Fibroblast of skin of left biceps (primary cell): ENCODE data around the gene LAMA3.
A peak's percentile ranks its signal among the peaks of the same experiment; 100 is the strongest.
"Not testable (repeated sequence)": the region's sequence is repeated elsewhere in the genome, so short reads cannot be mapped to it uniquely, and the experiment has no call there.

ENCODE experiments used
- DNase-seq, 2 experiments: peaks; one replicate each; pipeline ENCODE4 v3.0.0-alpha.2; 2013; ENCODE audit warnings: low read depth in 2 of 2

Gene LAMA3

GRCh38 chr18:23704806-23705205 lies 15.6 kb downstream of the LAMA3 start:
- DNase-seq = no peak

DNA sequence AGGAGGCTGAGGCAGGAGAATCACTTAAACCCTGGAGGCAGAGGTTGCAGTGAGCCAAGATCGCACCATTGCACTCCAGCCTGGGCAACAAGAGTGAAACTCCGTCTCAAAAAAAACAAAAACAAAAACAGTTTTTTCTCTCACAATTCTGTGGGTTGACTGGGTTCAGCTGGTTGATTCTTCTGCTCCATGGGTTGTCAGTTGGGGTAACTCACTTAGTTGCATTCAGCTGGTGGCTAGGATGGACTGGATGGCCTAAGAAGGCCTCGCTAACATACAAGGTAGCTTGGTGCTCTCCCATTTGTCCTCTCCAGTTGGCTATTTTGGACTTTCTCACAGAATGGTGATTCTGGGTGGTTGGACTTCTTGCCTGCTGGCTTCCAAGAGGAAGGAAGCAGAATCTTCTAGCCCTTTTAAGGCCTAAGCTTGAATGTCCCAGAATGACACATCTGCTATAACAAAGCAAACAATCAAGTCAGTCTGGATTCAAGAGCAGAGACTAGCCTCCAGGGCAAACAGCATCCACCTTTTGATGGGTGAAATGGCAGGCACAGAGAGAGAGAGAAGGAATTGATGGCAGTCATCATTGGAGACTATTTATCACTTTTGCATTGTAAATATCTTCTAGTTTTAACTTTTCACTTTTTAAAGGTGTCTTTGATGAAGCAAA lies 17.9 kb downstream of the LAMA3 start:
- DNase-seq = no peak

DNA sequence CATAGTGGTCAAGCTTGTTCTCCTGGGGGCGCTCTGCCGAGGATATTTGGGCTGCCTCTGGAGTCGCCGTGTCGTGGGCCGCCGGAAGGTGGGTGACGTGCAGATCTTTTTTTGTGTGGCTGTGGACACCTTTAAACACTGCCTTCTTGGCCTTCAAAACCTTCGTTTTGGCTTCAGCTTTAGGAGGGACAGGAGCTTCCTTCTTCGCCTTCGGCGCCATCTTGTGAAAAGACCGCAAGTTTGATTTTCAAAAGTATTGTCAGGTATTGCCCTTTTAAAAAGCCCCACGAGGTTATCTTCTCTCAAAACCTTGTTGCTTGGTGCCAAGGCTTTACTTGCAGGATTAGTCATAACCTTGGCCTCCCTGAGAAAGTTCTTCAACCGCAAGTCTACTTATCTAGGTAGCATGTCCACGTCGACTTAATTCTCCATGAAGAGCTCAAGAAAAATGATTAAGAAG lies 20.8 kb downstream of the LAMA3 start:
- DNase-seq = no peak

- no peak for DNase-seq
Observed at GRCh38 chr18:23710946-23711345, 21.7 kb downstream of the LAMA3 start.

DNA sequence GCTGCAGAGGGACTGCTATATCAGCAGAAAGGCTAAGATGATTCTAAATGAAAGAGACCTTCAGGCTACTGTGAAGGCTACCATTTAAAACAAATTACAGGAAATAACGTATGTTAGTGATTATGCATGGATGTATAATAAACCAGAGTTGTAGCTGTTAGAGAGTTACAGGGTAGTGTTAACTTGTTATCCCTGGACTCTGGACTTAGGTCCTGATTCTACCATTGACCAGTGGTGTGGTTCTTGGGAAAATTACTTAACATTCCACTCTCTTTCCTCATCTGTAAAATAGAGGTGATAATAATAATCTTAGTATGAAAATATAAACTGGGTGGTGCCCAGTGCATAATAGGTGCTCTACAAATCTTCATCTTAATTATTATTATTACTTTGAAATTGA lies 22.2 kb downstream of the LAMA3 start:
- no peak for DNase-seq

GRCh38 chr18:23712445-23712844 lies 23.2 kb downstream of the LAMA3 start:
- no peak for DNase-seq

- DNase-seq = no peak
Observed at GRCh38 chr18:23714576-23714975, 25.3 kb downstream of the LAMA3 start.

- not testable (repeated sequence) for DNase-seq
Observed at GRCh38 chr18:23716079-23716478, 26.8 kb downstream of the LAMA3 start.

- DNase-seq = no peak
Observed at GRCh38 chr18:23716516-23716915, 27.3 kb downstream of the LAMA3 start.

DNA sequence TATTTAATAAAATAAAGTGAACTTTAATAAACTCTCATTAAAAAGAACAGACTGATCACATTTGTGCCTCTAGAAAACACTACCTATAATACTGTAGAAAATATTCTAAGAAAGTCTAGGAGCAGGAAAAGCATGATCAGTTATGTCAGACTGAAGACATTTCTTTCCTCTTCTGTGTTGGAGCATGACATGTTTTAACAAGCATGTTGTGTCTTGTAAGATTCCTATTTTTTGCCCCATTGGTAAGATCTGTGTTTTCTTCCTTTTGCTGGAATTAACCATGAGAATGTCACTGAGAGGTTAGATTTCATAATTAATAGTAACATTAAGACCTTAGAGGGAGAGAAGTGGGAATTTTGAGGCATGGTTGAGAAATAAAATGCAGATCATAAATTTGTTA lies 27.7 kb downstream of the LAMA3 start:
- DNase-seq = no peak

- DNase-seq = no peak
Observed at GRCh38 chr18:23718243-23718720, 29.0 kb downstream of the LAMA3 start.

GRCh38 chr18:23718731-23719130 lies 29.5 kb downstream of the LAMA3 start:
- no peak for DNase-seq

DNA sequence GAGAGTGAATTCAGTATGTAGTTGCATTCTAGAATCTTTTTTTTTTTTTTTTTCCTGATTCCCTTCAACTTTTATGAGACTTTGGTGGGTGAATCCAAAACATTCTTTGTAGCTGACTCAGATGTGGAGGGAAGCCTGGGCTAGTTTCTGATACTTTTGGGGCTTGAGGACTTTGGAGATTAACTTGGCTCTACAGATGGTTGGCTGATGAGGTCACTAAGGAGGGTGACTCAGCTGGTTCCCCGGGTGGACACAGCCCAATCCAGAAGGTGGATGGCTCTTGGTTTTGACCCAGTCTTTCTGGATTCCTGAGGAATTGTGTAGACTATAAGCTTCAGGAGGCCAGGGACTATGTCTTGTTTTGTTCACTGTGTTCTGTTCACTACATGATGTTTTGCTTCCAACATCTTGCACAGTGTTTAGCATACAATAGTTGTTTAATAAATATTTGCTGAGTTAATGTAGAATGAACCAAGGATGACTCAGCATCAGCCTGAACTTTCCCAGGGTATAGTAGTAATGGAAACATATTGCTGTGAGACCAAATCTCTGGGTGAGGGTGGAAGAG lies 30.5 kb downstream of the LAMA3 start:
- DNase-seq = peak; percentile 95 to 96

DNA sequence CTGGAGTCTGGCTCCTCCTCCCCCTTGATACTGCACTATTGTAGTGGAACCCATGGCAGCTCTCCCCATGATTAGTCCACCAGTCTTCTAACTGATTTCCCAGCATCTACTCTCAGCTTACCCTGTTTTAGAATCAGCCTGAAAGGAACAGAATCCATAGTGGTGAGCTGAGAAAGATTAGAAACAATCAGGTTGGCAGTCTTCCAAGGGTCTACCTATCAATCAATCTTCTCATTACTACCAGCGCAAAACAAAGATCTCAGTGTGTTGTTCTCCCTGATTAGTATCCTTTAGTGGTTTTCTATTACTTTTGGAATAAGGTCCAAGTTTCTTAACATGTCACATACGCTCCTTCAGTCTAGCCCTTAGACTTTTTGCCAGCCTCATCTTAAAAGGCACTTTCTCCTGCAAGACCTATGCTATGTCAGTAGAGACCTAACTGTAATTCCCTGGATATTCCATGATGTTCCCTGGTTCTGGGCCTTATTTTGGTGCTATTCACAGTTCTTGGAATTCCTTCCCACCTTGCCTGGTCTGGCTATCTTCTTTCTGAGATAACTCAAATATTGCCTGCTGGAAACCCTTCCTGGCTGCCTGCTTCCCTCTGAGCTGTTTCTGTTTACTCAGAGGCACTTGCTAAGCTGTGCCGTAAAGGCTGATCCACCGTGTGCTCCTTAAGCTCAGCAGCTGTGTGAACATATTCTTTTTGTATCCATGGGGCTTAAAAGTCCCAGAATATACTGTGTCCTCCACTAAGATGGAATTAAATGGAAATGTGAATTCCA lies 32.6 kb downstream of the LAMA3 start:
- DNase-seq = no peak

GRCh38 chr18:23722646-23723045 lies 33.4 kb downstream of the LAMA3 start:
- no peak for DNase-seq

DNA sequence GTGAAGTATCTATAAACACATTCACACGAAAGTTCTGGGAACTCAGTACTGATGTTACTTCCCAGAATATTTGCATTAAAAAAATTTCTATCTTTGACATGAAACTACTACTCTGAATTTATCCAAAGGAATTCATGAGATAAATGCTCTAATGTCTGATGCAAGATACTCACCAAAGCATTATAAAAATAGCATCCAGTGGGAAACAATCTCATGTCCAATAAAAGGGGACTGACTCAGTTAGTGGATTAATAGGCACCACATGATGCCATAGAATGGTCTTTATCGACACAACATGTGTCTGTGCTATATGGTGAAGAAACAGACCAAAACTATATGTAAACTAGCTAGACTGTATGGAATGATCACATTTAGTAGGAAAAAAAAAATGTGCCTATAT lies 33.9 kb downstream of the LAMA3 start:
- peak; percentile 51 to 57 for DNase-seq

GRCh38 chr18:23724681-23725080 lies 35.4 kb downstream of the LAMA3 start:
- DNase-seq = no peak

DNA sequence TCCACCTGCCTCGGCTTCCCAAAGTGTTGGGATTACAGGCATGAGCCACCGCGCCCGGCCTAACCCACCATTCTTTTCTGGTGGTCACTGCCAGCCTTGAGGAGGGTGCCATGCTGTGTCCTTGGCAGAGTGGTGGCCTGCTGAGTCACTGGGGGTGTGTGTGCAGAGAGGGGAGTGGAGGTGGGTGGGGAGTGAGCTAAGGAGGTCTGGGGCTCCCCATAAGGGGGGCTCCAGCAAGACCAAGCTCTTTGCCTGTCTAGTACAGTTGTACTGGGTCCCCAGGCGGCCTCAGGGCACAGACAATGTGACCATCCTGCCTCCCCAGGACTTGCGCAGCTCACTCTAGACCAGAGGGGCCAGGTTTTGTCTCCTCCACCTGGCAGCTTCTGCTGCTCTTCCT lies 36.1 kb downstream of the LAMA3 start:
- no peak for DNase-seq

DNA sequence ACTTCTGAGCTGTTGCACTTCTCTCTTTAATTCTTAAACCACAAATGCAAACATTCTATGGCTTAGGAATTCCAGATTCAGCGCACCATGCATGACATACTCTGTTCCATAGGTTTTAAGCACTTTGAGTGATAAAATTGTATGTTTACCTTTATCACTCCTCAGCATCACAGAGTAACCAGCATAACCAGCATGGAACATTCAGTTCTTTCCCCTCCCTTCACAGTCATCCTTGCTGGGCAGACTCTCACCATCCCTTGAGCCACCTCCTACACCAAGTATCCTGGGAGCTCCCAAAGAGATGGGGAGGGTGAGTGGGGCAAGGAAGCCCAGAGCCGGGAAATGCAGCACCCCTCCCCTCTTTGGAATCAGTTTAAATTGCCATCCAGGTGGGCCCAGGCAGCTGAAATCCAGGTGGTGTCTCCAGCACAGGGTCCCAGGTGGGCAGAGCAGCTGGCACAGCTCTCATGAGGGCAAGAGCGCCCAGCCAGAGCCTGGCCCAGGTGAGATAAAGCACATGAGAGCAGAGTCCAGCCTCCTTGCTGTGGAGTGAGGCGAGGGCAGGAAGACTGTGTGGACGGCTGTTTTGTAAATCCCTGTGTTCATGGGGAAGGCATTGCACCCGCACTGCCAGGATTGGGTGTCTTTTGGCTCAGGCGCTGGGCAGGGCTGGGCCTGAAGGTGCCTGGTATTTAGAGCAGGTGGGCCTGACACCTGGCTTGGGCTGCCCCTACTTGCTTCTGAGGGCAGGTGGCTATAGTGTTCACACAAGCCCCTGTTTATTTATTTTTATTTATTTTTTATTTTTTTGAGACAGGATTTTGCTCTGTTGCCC lies 36.8 kb downstream of the LAMA3 start:
- no peak for DNase-seq

- DNase-seq = no peak
Observed at GRCh38 chr18:23727707-23728493, 38.6 kb downstream of the LAMA3 start.

DNA sequence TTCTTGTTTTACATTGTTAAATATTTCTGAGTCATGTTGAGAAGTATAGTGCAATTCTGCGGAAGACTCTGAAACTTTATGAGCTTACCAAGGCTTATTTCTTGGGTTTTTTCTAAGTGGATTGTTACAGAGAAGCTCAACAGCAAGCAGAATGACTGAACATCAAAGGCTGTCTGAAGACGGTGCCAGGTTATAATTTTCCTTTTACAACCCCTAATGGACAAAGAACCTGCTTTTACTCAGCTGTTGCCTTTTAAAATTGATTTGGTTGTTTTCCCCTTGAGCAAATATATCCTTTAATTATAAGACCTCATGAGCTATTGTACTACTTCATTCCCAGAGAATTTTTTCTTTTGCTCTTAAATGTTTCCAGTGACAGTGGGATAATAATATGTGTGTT lies 41.6 kb downstream of the LAMA3 start:
- no peak for DNase-seq
